SK-N-SH treated with all-trans-retinoic acid at 6 μM for 48 hours (cell line): ENCODE results near the gene STMND1.

Source experiments
- ATAC-seq: fragments of 200-7000 bp; cut with Tn5 transposase; 3 replicates; pipeline ENCODE4 v1.9.1; 2020; ENCODE audit warnings: mild to moderate bottlenecking, moderate library complexity
- ARNTL ChIP-seq: fragments of 450-650 bp; formaldehyde crosslinking; IDR thresholded peaks from 2 replicates; pipeline ENCODE4 v1.5.0; 2020; ENCODE audit warnings: low read depth, mild to moderate bottlenecking, moderate library complexity, borderline replicate concordance
- BACH2 ChIP-seq: fragments of 250-450 bp; sonication (Bioruptor Pico); IDR thresholded peaks from 2 replicates; pipeline ENCODE4 v1.9.0; 2021; ENCODE audit warnings: mild to moderate bottlenecking, borderline replicate concordance
- CREB5 ChIP-seq: fragments of 250-450 bp; sonication (Bioruptor Pico); IDR thresholded peaks from 2 replicates; pipeline ENCODE4 v1.5.1; 2020; ENCODE audit warnings: low read depth, mild to moderate bottlenecking, moderate library complexity
- CSDC2 ChIP-seq: fragments of 250-450 bp; sonication (Bioruptor Pico); IDR thresholded peaks from 2 replicates; pipeline ENCODE4 v1.5.0; 2020; ENCODE audit warnings: mild to moderate bottlenecking, moderate library complexity
- CSRNP3 ChIP-seq: fragments of 250-450 bp; sonication (Bioruptor Pico); IDR thresholded peaks from 2 replicates; pipeline ENCODE4 v1.5.1; 2021; ENCODE audit warnings: mild to moderate bottlenecking, moderate library complexity
- ESRRG ChIP-seq: fragments of 250-450 bp; sonication (Bioruptor Pico); IDR thresholded peaks from 2 replicates; pipeline ENCODE4 v1.6.1; 2021; ENCODE audit warnings: mild to moderate bottlenecking
- GLIS3 ChIP-seq: fragments of 250-450 bp; sonication (Bioruptor Pico); IDR thresholded peaks from 2 replicates; pipeline ENCODE4 v1.5.0; 2020; ENCODE audit warnings: mild to moderate bottlenecking, moderate library complexity
- ISL1 ChIP-seq: fragments of 250-450 bp; sonication (Bioruptor Pico); IDR thresholded peaks from 2 replicates; pipeline ENCODE4 v2.1.2; 2022; ENCODE audit warnings: mild to moderate bottlenecking, moderate library complexity
- OSR1 ChIP-seq: fragments of 250-450 bp; sonication (Bioruptor Pico); IDR thresholded peaks from 2 replicates; pipeline ENCODE4 v1.8.0; 2022; ENCODE audit warnings: moderate library complexity, mild to moderate bottlenecking, inconsistent platforms
- PPARA ChIP-seq: fragments of 250-450 bp; sonication (Bioruptor Pico); IDR thresholded peaks from 2 replicates; pipeline ENCODE4 v1.5.0; 2020; ENCODE audit warnings: mild to moderate bottlenecking, borderline replicate concordance
- RARB ChIP-seq: fragments of 250-450 bp; sonication (Bioruptor Pico); IDR thresholded peaks from 2 replicates; pipeline ENCODE4 v1.8.0; 2021; ENCODE audit warnings: mild to moderate bottlenecking, moderate library complexity
- SNAI2 ChIP-seq: fragments of 250-450 bp; sonication (Bioruptor Pico); IDR thresholded peaks from 2 replicates; pipeline ENCODE4 v1.5.0; 2020; ENCODE audit warnings: mild to moderate bottlenecking, moderate library complexity
- TCF4 ChIP-seq: fragments of 250-450 bp; sonication (Bioruptor Pico); IDR thresholded peaks from 2 replicates; pipeline ENCODE4 v1.8.0; 2021; ENCODE audit warnings: mild to moderate bottlenecking, moderate library complexity, borderline replicate concordance
- TOX ChIP-seq: fragments of 250-450 bp; sonication (Bioruptor Pico); IDR thresholded peaks from 2 replicates; pipeline ENCODE4 v1.8.0; 2021; ENCODE audit warnings: mild to moderate bottlenecking, moderate library complexity, borderline replicate concordance
- ZC3H10 ChIP-seq: fragments of 250-450 bp; sonication (Bioruptor Pico); IDR thresholded peaks from 2 replicates; pipeline ENCODE4 v1.5.1; 2021; ENCODE audit warnings: mild to moderate bottlenecking, moderate library complexity
- ZFP3 ChIP-seq: fragments of 250-450 bp; sonication (Bioruptor Pico); IDR thresholded peaks from 2 replicates; pipeline ENCODE4 v1.5.0; 2020; ENCODE audit warnings: mild to moderate bottlenecking, moderate library complexity
- ZNF565 ChIP-seq: fragments of 450-650 bp; formaldehyde crosslinking; conservative IDR thresholded peaks from 2 replicates; pipeline ENCODE4 v1.5.0; 2020; ENCODE audit warnings: low read depth, mild to moderate bottlenecking, moderate library complexity
- ZNF70 ChIP-seq: fragments of 450-650 bp; formaldehyde crosslinking; IDR thresholded peaks from 2 replicates; pipeline ENCODE4 v1.5.0; 2020; ENCODE audit warnings: mild to moderate bottlenecking, moderate library complexity
- ZNF8 ChIP-seq: fragments of 450-650 bp; formaldehyde crosslinking; IDR thresholded peaks from 2 replicates; pipeline ENCODE4 v1.5.0; 2020; ENCODE audit warnings: mild to moderate bottlenecking, moderate library complexity
- TF ChIP-seq, protein P1 (sequence below): fragments of 250-450 bp; sonication (Bioruptor Pico); IDR thresholded peaks from 2 replicates; pipeline ENCODE4 v1.8.0; 2021; ENCODE audit warnings: low read depth, mild to moderate bottlenecking, moderate library complexity, borderline replicate concordance
- TF ChIP-seq, protein P2 (sequence below): fragments of 250-450 bp; sonication (Bioruptor Pico); IDR thresholded peaks from 2 replicates; pipeline ENCODE4 v1.8.0; 2020; ENCODE audit warnings: mild to moderate bottlenecking, moderate library complexity, borderline replicate concordance
- TF ChIP-seq, protein P3 (sequence below): fragments of 250-450 bp; sonication (Bioruptor Pico); IDR thresholded peaks from 2 replicates; pipeline ENCODE4 v1.5.0; 2020; ENCODE audit warnings: mild to moderate bottlenecking, moderate library complexity

Gene STMND1

DNA sequence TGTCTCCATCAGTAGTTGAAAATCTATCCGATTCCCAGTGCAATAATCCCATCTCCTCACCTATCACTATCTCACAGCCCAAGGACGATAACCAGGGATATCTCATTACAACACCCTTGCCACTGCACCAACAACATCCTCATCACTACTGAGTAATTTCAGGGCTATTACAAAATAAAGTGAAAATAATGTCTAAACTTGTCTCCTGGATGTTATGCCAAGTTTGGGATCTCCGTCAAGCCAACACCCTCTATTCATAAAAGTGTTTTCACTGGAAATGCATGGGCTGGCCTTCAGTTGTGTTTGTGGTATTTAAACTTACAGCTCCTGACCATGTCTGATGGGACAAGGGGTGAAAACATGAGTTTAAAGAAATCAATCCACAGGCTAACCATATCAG, 42.0 kb upstream of the STMND1 start:
- TF ChIP-seq CSRNP3 (CRISPR knock-in tag) (no peak), BACH2 (no peak), CREB5 (CRISPR knock-in tag) (no peak)
- ATAC-seq = no peak

GRCh38 chr6:17061097-17061496, 40.8 kb upstream of the STMND1 start:
- TF ChIP-seq CSRNP3 (CRISPR knock-in tag) = no peak
- no peak for TF ChIP-seq TOX
- TF ChIP-seq TCF4 (CRISPR knock-in tag) = no peak
- no peak for TF ChIP-seq ZNF565
- TF ChIP-seq, protein P1, sequence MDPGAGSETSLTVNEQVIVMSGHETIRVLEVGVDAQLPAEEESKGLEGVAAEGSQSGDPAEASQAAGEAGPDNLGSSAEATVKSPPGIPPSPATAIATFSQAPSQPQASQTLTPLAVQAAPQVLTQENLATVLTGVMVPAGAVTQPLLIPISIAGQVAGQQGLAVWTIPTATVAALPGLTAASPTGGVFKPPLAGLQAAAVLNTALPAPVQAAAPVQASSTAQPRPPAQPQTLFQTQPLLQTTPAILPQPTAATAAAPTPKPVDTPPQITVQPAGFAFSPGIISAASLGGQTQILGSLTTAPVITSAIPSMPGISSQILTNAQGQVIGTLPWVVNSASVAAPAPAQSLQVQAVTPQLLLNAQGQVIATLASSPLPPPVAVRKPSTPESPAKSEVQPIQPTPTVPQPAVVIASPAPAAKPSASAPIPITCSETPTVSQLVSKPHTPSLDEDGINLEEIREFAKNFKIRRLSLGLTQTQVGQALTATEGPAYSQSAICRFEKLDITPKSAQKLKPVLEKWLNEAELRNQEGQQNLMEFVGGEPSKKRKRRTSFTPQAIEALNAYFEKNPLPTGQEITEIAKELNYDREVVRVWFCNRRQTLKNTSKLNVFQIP (CRISPR knock-in tag) = no peak
- TF ChIP-seq ARNTL = no peak
- no peak for TF ChIP-seq GLIS3
- TF ChIP-seq CSDC2 = no peak
- no peak for TF ChIP-seq OSR1
- no peak for TF ChIP-seq SNAI2 (CRISPR knock-in tag)
- TF ChIP-seq ZFP3 (CRISPR knock-in tag) = no peak
- TF ChIP-seq ZNF70 (CRISPR knock-in tag) = no peak
- TF ChIP-seq PPARA (CRISPR knock-in tag) = no peak
- TF ChIP-seq ZNF8 (CRISPR knock-in tag) = no peak
- ATAC-seq = no peak

- TF ChIP-seq RARB (CRISPR knock-in tag) (no peak), OSR1 (no peak), ARNTL (no peak), CSDC2 (no peak), GLIS3 (no peak), ZNF70 (CRISPR knock-in tag) (no peak), ESRRG (no peak), ISL1 (CRISPR knock-in tag) (no peak), PPARA (CRISPR knock-in tag) (no peak)
- TF ChIP-seq, protein P2, sequence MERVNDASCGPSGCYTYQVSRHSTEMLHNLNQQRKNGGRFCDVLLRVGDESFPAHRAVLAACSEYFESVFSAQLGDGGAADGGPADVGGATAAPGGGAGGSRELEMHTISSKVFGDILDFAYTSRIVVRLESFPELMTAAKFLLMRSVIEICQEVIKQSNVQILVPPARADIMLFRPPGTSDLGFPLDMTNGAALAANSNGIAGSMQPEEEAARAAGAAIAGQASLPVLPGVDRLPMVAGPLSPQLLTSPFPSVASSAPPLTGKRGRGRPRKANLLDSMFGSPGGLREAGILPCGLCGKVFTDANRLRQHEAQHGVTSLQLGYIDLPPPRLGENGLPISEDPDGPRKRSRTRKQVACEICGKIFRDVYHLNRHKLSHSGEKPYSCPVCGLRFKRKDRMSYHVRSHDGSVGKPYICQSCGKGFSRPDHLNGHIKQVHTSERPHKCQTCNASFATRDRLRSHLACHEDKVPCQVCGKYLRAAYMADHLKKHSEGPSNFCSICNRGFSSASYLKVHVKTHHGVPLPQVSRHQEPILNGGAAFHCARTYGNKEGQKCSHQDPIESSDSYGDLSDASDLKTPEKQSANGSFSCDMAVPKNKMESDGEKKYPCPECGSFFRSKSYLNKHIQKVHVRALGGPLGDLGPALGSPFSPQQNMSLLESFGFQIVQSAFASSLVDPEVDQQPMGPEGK (CRISPR knock-in tag) = no peak
- TF ChIP-seq, protein P1 (CRISPR knock-in tag) = no peak
- no peak for ATAC-seq
These were observed 38.9 kb upstream of the STMND1 start for GRCh38 chr6:17062871-17063440.

DNA sequence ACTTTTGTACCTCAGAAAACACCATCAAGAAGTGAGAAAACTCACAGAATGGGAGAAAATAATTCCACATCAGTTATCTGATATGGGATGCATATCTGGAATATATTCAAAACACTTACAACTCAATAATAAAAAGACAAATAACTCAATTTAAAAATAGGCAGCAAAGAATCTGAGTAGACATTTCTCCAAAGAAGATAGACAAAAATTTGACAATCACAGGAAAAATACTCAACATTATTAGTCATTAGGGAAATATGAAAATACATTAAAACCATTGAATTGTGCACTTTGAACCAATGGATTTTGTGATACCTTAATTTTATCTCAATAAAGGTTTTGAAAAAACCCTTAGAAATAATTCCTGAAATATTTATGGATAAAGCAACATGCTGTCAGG, 36.9 kb upstream of the STMND1 start:
- no peak for ATAC-seq
- TF ChIP-seq, protein P3, sequence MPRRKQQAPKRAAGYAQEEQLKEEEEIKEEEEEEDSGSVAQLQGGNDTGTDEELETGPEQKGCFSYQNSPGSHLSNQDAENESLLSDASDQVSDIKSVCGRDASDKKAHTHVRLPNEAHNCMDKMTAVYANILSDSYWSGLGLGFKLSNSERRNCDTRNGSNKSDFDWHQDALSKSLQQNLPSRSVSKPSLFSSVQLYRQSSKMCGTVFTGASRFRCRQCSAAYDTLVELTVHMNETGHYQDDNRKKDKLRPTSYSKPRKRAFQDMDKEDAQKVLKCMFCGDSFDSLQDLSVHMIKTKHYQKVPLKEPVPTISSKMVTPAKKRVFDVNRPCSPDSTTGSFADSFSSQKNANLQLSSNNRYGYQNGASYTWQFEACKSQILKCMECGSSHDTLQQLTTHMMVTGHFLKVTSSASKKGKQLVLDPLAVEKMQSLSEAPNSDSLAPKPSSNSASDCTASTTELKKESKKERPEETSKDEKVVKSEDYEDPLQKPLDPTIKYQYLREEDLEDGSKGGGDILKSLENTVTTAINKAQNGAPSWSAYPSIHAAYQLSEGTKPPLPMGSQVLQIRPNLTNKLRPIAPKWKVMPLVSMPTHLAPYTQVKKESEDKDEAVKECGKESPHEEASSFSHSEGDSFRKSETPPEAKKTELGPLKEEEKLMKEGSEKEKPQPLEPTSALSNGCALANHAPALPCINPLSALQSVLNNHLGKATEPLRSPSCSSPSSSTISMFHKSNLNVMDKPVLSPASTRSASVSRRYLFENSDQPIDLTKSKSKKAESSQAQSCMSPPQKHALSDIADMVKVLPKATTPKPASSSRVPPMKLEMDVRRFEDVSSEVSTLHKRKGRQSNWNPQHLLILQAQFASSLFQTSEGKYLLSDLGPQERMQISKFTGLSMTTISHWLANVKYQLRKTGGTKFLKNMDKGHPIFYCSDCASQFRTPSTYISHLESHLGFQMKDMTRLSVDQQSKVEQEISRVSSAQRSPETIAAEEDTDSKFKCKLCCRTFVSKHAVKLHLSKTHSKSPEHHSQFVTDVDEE = no peak
- no peak for TF ChIP-seq BACH2
- TF ChIP-seq ZNF70 (CRISPR knock-in tag) = no peak
- no peak for TF ChIP-seq RARB (CRISPR knock-in tag)
- TF ChIP-seq, protein P1 (CRISPR knock-in tag) = no peak
- TF ChIP-seq ZC3H10 (CRISPR knock-in tag) = no peak
- TF ChIP-seq ISL1 (CRISPR knock-in tag) = no peak
- TF ChIP-seq ARNTL = no peak
- no peak for TF ChIP-seq ZFP3 (CRISPR knock-in tag)
